ES-I3 (cell line): ENCODE measurements around the gene CTNNA1.

Experiments used
- H3K36me3 ChIP-seq: 2 replicates; pipeline ENCODE4 v1.6.1; 2013; ENCODE audit warnings: mild to moderate bottlenecking, low read length, control low read depth, moderate library complexity; ENCODE audit not compliant: insufficient read depth
- H3K4me1 ChIP-seq: 2 replicates; pipeline ENCODE4 v1.6.1; 2013; ENCODE audit warnings: mild to moderate bottlenecking, control low read depth, low read length; ENCODE audit not compliant: insufficient read depth
- H3K9ac ChIP-seq: 2 replicates; pipeline ENCODE4 v1.6.1; 2013; ENCODE audit warnings: low read depth, mild to moderate bottlenecking, low read length, moderate library complexity
- H3K9me3 ChIP-seq: 2 replicates; pipeline ENCODE4 v1.6.1; 2013; ENCODE audit warnings: mild to moderate bottlenecking, low read length, moderate library complexity; ENCODE audit not compliant: control insufficient read depth, insufficient read depth

Gene CTNNA1

DNA sequence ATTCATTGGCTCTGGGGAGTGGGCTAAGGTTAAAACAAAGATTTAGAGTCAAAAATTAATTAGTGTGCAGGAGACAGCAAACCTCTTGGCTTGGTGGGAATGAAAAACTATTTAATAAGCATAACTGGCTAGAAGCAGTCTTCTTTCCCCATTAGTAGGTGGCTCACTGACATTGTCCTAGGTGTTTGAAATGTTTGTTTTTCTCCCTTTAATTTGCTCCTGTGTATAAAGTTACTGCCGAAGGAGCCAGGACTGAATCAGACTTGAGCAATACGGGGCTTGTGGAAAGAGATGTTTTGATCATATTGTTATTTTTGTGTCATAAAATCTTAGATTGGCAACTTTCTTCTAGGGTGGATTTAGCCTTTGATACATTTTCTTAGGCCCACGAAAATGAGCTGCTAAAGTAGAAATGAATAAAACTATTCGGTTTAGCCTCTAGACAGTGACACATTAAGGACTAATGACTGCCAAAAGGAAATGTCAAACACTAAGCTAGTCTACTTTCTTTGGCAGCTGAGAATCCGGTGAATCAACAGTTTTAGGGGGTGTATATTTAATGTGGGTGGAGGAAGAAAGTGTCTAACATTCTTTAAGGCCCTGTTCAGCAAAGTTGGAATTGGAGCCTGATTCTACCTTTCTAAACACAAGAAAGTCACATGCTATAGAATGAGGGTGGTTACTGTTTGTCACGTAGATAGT, 91.7 kb downstream of the CTNNA1 start:
- no peaks in the 10 kb centered on the region for H3K9me3 ChIP-seq
- H3K9ac ChIP-seq = no peak overlapping the region
- H3K4me1 ChIP-seq = peaks cover 29% of the 10 kb centered on the region
- H3K36me3 ChIP-seq = no peaks in the 10 kb centered on the region

DNA sequence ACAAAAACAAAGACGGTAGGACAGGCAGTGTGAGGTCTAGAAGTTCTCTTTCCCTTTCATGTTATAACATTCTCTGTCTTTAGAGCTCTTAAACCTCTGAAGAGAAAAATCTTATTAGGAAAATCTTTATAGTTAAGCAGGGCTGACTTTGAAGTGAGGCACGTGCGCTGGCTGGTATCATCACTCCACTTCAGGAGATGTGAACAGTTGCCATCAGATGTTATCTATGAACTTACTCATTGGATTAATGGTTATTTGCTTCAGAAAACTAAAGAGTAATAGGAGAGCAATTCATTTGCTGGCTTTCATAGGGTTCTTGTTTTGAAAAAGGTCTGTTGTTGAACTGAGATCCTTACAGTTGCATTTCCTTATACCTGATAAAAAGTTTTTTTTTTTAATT, 96.2 kb downstream of the CTNNA1 start:
- H3K4me1 ChIP-seq = peaks cover 30% of the 10 kb centered on the region
- no peaks in the 10 kb centered on the region for H3K9me3 ChIP-seq
- no peaks in the 10 kb centered on the region for H3K36me3 ChIP-seq
- H3K9ac ChIP-seq = no peak overlapping the region

DNA sequence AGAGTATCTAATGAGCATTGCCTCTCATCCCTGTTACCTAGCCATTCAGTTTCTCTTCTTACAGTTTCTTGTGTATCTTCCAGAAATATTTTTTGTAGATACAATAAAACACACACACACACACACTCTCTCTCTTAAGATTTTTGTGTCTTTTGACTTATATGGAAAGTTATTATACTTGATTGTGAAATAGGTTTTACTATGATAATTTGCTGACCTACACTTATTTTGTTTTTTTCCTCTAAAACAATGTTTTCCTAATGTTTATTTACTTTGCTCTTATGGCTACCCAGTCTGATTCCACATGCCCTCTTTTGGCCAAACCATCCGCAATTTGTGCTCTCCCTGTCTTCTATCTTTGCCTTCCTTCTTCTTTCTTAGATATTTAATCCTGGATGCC, 96.7 kb downstream of the CTNNA1 start:
- Histone ChIP-seq H3K36me3 (no peaks in the 10 kb centered on the region), H3K9ac (no peak overlapping the region), H3K9me3 (no peaks in the 10 kb centered on the region), H3K4me1 (peaks cover 27% of the 10 kb centered on the region)

DNA sequence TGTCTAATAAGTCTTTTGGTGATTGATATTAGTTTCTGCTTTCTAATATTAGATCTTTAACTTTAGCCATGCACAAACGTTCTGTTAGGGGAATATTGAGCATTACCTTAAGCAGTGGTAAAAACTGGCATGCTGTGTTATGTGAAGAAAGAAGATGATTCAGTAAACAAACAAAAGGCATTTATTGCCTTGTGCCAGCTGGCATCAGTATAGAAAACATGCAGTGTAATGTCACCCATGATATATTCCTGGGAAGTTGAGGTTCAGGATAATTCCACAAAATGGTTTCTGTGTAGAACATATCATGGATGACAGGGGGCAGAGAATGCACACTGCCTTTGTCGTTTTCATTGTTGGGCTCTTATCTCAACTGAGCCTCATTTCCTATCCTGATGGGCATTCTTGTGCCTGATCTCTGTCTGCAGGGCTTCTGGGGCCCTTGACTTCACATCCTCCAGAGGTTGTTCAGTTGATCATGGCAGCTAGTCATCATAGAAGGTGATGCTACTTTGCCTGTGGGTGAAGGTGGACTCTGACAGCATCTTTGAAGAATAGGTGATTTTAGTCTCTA, 97.7 kb downstream of the CTNNA1 start:
- peaks cover 20% of the 10 kb centered on the region; the same call in 1 of the 2 replicates for H3K4me1 ChIP-seq
- H3K36me3 ChIP-seq = no peaks in the 10 kb centered on the region
- no peak overlapping the region for H3K9ac ChIP-seq
- no peaks in the 10 kb centered on the region for H3K9me3 ChIP-seq

DNA sequence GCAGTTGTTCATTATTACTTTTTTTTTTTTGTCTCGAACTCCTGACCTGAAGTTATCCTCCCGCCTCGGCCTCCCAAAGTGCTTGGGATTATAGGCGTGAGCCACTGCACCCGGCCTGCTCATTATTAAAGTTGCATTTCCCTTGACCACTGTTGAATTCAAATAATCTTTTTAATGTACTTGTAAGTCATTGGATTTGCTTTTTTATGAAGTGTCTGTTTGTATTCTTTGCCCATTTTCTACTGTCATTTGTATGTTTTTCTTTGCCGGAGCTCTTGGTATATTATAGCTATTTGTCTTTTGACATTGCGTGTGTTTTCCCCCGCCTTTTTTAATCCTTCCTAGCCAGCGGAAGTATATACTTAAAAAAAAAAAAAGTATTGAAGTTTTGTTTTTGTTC, 99.9 kb downstream of the CTNNA1 start:
- Histone ChIP-seq H3K9ac (no peak overlapping the region), H3K9me3 (no peaks in the 10 kb centered on the region), H3K4me1 (peaks cover 16% of the 10 kb centered on the region; the same call in 1 of the 2 replicates), H3K36me3 (no peaks in the 10 kb centered on the region)

DNA sequence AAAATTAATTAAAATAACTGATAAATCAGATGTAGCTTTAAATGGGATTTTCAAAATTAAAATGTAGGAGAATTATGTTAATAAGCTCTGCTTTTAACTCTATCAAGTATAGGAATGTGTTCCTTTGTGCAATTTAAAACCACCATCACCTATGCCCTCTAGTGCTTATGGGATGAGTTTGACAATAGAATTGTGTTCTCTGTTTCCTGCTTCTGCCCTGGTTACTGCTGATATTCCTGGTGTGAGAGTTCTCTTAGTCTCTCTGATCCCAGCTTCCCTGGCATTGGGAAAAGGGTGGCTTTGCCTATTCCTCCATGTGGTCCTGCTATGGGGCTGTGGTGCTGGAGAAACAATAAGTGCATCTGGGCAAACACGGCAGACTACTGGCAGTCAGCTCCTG, 113.8 kb downstream of the CTNNA1 start:
- Histone ChIP-seq H3K9me3 (no peaks in the 10 kb centered on the region; the same call in none of the 2 replicates), H3K36me3 (no peaks in the 10 kb centered on the region), H3K9ac (no peak overlapping the region), H3K4me1 (peaks cover 39% of the 10 kb centered on the region)

DNA sequence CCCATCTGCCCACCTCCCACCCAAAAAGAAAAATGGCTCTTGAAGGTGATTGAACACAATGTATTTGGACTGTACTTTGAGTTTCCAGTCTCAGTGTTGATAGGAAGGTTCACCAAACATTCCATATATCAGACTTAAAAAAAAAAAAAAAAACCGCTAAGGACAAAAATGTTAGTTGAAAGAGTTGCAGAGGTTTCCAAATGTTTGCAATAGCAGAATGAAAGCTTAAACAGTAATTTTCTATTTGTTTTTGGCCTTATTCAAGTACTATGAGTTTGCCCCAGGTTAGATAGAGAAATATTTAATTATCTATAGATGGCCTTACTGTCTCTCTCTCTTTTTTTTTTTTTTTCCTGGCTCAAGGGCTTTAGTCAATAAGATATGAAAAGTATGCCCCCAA, 115.8 kb downstream of the CTNNA1 start:
- no peak overlapping the region for H3K9ac ChIP-seq
- H3K4me1 ChIP-seq = peaks cover 40% of the 10 kb centered on the region
- no peaks in the 10 kb centered on the region; the same call in 1 of the 2 replicates for H3K9me3 ChIP-seq
- H3K36me3 ChIP-seq = no peaks in the 10 kb centered on the region

DNA sequence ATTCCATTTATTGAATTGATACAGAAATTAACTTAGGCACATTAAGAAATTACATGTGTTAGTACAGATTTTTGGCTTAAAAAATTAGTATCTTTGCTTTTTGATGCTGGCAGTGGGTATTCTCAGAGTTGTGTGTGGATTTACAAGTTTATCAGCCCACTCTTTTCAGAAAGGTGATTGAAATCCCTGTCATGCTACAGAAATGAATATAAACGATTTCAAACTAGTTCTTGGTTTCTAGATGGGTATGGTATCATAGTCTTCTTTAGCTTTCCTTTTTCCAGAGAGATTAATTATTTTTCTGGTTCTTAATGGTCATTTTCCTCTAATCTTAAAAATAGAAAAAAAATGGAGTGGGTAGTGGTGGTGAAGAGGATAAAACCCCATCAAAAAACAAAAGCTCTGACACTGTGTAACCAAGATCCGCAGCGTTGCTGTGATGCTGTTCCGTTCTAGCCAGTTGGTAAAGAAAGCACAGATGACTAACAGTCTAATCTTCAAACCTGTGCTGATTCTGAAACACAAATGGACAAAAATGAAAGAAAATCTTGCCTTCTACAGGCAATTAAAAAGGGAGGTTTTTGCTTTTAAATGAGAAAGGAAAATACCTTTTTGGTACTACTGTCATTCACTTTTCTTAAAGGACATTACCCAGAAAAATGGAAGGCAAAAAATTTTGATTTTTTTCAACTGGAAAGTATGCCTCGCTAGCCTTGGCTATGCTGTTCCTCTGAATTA, 116.7 kb downstream of the CTNNA1 start:
- H3K9me3 ChIP-seq = no peaks in the 10 kb centered on the region
- H3K9ac ChIP-seq = no peak overlapping the region; the same call in 1 of the 2 replicates
- no peaks in the 10 kb centered on the region for H3K36me3 ChIP-seq
- peaks cover 45% of the 10 kb centered on the region for H3K4me1 ChIP-seq

DNA sequence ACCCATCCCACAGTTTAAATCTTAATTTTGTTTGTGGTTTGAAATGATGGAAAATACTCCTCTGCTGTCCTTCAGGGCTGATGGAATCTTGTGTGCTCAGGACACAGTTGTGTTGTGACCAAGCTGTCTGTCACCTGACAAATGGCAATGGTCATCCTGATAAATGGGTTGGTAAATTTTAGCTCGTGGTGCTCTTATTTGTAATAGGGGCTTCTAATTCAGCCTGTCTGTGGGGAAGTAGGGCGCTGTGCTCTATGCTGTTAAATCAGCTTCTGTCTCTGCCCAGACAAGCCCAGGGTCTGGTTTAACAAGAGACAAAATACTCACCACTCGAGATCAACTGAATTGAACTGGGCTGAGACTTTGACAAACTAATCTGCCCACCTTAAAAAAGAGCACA, 117.4 kb downstream of the CTNNA1 start:
- Histone ChIP-seq H3K9ac (no peak overlapping the region), H3K36me3 (no peaks in the 10 kb centered on the region; the same call in 1 of the 2 replicates), H3K4me1 (peaks cover 52% of the 10 kb centered on the region), H3K9me3 (no peaks in the 10 kb centered on the region)

DNA sequence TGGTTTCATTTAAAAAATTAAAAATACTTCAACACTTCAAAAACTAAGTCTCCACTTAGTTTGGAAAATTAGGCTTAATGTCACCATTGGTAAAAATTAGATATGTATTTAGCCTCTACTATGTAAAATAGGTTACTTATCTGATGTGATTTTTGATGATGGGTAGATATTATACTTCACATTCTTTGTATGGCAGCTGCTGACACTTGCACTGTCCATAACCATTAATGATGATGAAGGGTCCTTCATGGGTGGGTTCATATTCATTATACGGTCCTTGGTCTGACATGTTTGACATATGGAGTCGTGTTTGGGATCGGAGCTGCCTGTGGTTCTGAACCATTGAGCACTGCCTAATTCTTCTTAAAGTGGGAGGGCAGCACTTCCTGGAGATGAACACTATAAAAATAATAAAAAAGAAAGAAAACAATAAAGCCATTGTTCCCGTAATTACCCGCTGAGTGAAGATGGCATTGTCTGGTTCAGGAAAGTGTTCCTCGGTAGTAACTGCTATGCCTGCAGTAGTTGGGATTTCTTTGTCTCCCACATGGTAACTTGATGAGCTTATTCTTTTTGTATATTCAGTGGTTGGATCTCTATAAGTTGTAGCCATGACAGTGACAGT, 119.7 kb downstream of the CTNNA1 start:
- peaks cover 50% of the 10 kb centered on the region for H3K4me1 ChIP-seq
- no peaks in the 10 kb centered on the region for H3K9me3 ChIP-seq
- no peaks in the 10 kb centered on the region; the same call in 1 of the 2 replicates for H3K36me3 ChIP-seq
- H3K9ac ChIP-seq = no peak overlapping the region

DNA sequence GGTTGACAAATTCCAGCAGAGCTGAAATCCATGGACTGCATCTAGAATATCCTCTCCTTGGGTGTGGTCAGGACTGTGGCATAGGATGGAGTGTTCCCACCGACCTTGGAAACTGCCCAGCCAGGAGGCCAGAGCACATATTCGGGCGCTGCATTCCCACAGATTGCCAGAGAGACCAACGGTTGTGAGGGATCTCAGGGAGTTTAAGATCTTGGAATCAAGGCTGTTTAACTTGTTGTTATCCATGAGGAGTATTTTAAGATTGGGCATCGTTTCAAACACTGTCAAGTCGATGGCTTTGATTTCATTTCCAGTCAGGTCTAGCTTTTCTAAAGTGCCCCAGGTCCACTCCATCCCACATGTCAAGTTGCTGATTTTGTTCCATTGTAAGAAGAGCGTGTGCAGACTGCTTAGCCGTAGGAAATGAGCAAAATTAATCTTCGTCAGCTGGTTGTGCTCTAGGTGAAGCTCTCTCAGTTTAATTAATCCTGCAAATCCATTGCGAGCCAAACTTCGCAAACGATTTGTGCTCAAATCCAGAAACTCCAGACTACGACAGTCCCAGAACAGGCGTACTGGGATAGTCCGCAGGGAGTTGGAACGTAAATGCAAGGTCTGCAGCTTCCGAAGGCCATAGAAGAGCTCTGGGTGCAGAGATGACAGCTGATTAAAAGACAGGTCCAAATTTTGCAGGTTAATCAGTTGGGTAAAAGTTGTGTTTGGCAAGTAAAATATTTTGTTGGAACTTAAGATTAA, 120.4 kb downstream of the CTNNA1 start:
- no peaks in the 10 kb centered on the region for H3K9me3 ChIP-seq
- H3K36me3 ChIP-seq = no peaks in the 10 kb centered on the region; the same call in 1 of the 2 replicates
- H3K4me1 ChIP-seq = peaks cover 49% of the 10 kb centered on the region
- no peak overlapping the region for H3K9ac ChIP-seq

DNA sequence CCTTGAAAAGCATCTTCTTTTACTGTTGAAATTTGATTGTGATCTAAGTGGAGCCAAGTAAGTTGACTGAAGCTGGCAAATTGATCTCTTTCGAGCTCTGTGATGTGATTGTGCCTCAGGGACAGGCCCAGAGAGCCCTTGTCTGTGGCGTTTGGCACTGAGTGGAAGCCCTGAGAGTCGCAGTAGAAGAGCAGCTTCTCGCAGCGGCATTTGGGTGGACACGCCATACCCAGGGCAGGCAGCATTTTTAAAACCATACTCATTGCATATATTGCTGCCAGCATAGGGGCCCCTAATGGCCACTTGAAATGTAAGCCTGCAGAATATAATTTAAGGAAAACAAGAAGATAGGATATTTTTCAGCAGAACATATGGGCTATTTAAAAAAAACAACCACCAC, 121.0 kb downstream of the CTNNA1 start:
- peaks cover 46% of the 10 kb centered on the region for H3K4me1 ChIP-seq
- no peaks in the 10 kb centered on the region for H3K9me3 ChIP-seq
- no peak overlapping the region for H3K9ac ChIP-seq
- H3K36me3 ChIP-seq = no peaks in the 10 kb centered on the region; the same call in 1 of the 2 replicates

DNA sequence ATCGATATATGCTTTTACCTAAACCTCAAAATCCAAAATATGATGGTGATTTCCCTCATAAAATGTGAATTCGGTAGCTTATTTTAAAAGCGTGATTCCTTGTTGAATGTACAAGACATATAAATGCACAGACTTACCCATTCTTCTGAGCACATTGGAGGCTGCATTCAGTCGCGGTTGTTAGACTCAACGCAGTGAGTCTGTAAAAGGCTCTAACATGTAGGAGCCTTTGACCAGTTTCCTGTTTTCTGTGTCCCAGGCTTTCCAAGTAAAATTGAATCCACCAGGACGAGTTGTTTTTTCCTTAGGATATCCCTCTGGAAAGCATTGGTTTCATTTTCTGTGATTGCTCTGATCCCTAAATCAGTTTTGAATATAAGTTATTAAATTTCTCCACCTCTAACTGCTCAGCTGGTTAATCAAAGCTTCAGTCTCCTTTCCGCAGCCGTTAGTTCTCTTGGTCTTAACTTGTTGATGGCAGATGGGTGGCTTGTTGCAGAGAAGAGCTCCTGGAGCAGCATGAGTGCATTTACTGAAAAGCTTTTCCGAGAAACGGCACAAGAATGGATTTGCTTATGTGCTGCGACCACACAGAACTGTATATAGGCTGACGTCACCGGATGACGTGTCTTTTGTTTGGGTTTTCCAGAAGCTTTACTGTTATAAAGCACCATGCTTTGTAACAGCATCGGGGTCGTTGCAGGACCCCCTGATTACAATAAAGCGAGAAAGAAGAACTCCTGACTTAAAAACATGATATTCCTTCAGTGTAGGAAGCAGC, 121.7 kb downstream of the CTNNA1 start, which contains the start of gene LRRTM2:
Gene LRRTM2, minus strand, starts transcription at position 565 of the 781 bp plus-strand sequence. Its CDS starts 424 bp downstream, at position 141.
- H3K9ac ChIP-seq = no peak within 1 kb of the TSS
- H3K36me3 ChIP-seq = no peaks in the 10 kb centered on the region; the same call in 1 of the 2 replicates
- no peaks in the 10 kb centered on the region for H3K9me3 ChIP-seq
- peaks cover 39% of the 10 kb centered on the region for H3K4me1 ChIP-seq
